GM12873 (cell line): Measurements from ENCODE around the gene LRBA.

Source experiments
- TF ChIP-seq, protein P1 (sequence below): IDR thresholded peaks from 2 replicates; pipeline ENCODE4 v1.5.1; 2012; ENCODE audit warnings: low read depth, mild to moderate bottlenecking, moderate library complexity, low read length, control low read depth; ENCODE audit not compliant: insufficient read depth; ENCODE audit errors: missing control alignments

Gene LRBA

DNA sequence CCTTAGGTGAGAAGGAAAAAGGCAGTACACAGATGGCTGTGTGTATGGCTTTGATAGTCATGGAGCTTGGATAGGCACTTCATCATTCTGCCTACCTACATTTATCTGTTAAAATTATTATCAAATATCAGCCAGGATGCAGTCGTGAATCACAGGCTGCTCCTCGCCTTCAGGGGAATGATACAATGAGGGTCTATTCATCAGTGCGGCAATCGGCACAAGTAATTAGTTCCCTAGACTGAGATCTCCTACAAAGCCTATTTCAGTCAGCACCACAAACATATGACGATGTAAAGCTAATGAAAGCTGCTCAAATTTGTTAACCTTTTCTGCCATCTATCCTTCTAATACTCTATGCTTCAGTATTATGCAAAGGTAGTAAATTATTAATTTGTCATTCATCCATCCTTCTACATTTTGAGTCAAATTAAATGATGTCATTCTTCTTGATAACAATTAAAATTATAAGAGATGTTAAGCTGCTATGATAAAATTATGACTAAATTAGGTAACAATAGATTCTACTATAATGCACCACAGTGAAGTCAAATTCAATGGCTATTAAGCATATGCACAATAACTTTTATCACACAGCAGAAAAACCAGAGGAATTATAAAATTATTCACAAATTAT, 414.2 kb downstream of the LRBA start:
- TF ChIP-seq, protein P1, sequence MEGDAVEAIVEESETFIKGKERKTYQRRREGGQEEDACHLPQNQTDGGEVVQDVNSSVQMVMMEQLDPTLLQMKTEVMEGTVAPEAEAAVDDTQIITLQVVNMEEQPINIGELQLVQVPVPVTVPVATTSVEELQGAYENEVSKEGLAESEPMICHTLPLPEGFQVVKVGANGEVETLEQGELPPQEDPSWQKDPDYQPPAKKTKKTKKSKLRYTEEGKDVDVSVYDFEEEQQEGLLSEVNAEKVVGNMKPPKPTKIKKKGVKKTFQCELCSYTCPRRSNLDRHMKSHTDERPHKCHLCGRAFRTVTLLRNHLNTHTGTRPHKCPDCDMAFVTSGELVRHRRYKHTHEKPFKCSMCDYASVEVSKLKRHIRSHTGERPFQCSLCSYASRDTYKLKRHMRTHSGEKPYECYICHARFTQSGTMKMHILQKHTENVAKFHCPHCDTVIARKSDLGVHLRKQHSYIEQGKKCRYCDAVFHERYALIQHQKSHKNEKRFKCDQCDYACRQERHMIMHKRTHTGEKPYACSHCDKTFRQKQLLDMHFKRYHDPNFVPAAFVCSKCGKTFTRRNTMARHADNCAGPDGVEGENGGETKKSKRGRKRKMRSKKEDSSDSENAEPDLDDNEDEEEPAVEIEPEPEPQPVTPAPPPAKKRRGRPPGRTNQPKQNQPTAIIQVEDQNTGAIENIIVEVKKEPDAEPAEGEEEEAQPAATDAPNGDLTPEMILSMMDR: no peak

DNA sequence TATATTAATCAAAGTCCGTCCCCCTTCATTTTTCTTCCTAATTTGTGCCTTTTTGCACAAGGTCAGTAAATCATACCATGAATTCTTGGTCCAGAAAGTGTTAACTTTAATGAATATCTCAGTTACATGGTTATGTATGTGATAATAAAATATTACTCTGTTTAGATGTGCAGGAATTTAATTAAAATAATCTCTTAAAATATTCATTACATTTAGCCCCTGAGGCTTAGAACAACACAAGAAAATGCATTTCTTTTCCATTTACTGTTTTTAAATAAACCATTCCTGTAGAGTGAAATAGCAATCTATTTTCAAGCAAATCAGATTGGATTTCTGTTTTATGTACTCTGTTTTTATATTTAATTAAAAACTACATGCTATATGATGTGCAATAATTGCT, 415.5 kb downstream of the LRBA start:
- TF ChIP-seq, protein P1: no peak

GRCh38 chr4:150598909-150599308, 416.2 kb downstream of the LRBA start:
- TF ChIP-seq, protein P1: no peak

- TF ChIP-seq, protein P1: no peak
Measured at GRCh38 chr4:150593996-150594395, 421.1 kb downstream of the LRBA start.

DNA sequence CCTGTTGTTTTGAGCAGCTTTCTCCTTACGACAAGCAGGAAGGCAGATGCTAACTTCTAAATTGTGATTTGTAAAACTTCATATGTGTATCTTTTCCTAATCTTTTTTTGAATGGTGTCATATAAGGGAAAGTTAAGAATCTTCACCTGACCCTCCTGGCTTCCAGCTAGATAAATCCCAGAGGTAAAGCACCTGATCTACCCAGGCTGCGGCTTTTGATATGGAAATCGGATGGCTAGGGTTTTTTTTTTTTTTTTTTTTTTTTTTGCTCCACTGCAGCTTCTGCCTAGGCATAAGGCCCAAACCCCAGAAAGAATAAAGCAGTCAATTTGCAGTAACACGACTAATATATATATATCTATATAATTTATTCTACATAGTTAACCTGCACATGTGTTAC, 423.2 kb downstream of the LRBA start:
- TF ChIP-seq, protein P1: no peak

DNA sequence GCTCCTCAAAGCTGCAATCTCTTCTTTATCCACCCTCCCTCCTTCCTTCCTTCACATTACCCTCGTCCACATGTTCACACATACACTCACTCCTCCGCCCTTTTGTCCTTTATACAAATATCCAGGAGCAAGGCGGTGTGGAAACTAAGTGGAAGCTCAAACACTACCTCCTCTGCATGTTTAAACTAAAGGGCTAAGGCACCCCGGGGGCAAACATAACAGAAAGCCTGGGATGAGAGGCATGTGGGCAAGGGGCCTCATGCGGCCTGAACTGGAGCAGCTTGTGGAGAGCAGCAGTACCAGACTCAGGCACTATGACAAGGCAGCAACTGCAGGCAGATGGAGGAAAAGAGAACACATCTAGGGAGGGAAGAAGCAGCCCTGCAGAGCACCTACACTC, 423.7 kb downstream of the LRBA start:
- TF ChIP-seq, protein P1: no peak

DNA sequence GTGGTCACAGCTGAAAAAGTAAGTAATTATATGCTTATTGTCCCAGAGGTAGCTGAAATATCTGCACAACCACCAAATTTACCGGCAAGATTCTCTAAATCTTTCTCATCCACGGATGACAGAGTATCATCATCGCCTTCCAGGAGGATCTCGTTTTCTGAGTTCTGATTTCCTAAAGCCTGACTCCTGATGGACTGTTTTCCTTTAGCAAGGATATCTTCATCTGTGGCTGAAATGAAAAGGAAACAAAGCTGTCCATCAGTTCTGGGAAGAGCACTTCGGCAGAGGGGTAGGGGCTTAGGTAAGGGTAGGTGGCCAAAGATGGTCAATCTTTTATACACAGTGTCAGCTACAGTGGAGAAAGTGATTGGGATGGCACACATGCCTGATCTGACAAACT, 424.5 kb downstream of the LRBA start:
- TF ChIP-seq, protein P1: no peak
